Measurements from ENCODE around the gene KRTAP2-3.

GRCh38 chr17:41073676-41074075, 13.8 kb upstream of the KRTAP2-3 start:
- TF ChIP-seq, protein P1, sequence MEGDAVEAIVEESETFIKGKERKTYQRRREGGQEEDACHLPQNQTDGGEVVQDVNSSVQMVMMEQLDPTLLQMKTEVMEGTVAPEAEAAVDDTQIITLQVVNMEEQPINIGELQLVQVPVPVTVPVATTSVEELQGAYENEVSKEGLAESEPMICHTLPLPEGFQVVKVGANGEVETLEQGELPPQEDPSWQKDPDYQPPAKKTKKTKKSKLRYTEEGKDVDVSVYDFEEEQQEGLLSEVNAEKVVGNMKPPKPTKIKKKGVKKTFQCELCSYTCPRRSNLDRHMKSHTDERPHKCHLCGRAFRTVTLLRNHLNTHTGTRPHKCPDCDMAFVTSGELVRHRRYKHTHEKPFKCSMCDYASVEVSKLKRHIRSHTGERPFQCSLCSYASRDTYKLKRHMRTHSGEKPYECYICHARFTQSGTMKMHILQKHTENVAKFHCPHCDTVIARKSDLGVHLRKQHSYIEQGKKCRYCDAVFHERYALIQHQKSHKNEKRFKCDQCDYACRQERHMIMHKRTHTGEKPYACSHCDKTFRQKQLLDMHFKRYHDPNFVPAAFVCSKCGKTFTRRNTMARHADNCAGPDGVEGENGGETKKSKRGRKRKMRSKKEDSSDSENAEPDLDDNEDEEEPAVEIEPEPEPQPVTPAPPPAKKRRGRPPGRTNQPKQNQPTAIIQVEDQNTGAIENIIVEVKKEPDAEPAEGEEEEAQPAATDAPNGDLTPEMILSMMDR (IDR thresholded peaks at IDR 0.05; ENCODE audit: poor library complexity) = no peak
- no peak for TF ChIP-seq EZH2 (IDR thresholded peaks at IDR 0.05; ENCODE audit: borderline replicate concordance)
- no peak for TF ChIP-seq EZH2phosphoT487 (IDR thresholded peaks at IDR 0.05; ENCODE audit: low read depth, severe bottlenecking, unreplicated experiment)

Measured in hepatocyte (in vitro differentiated cells).